H1 (cell line): ENCODE results near the gene HLF. TPM values are rescaled to one million over a fixed set of nuclear protein-coding genes. Genes with fewer than 3 reads are reported as not detected.

Experiments used
- CTCF ChIA-PET: fragments of 300-600 bp; sonication (Branson Sonifier 250); formaldehyde crosslinking; loops from one replicate; lab custom pipeline; 2021; ENCODE audit not compliant: partially characterized antibody; lab: Charles Lee
- POLR2A ChIA-PET: fragments of 300-600 bp; sonication (Branson Sonifier 250); formaldehyde crosslinking; loops from one replicate; lab custom pipeline; 2021; ENCODE audit warnings: inconsistent platforms; ENCODE audit not compliant: partially characterized antibody; lab: Charles Lee
- DNase-seq, 2 experiments: peaks; one replicate each; pipeline versions ENCODE4 v3.0.0 to v3.0.0-alpha.2; 2010 to 2022; ENCODE audit warnings: low spot score in 2 of 2, low read depth in 1 of 2, mixed read lengths in 1 of 2
- FAIRE-seq: peaks from 2 replicates; lab custom pipeline; 2011; peaks lifted over from hg19 to GRCh38; lab: Jason Lieb, UNC
- H2AFZ ChIP-seq: 2 replicates; pipeline ENCODE4 v1.8.1; 2012; ENCODE audit warnings: low read length, inconsistent platforms
- H2AK5ac ChIP-seq: 2 replicates; pipeline ENCODE4 v1.6.1; 2013; ENCODE audit warnings: low read depth, low read length
- H2BK120ac ChIP-seq: replicated peaks from 2 replicates; pipeline ENCODE3; 2013; ENCODE audit warnings: low read depth, low read length, inconsistent platforms
- H2BK12ac ChIP-seq: 2 replicates; pipeline ENCODE4 v1.6.1; 2013; ENCODE audit warnings: low read depth, low read length
- H2BK15ac ChIP-seq: 2 replicates; pipeline ENCODE4 v1.6.1; 2013; ENCODE audit warnings: low read length
- H2BK20ac ChIP-seq: 2 replicates; pipeline ENCODE4 v1.6.1; 2013; ENCODE audit warnings: low read length
- H2BK5ac ChIP-seq: 2 replicates; pipeline ENCODE4 v1.6.1; 2013; ENCODE audit warnings: low read depth, low read length
- H3K14ac ChIP-seq: 2 replicates; pipeline ENCODE4 v1.6.1; 2013; ENCODE audit warnings: inconsistent platforms; ENCODE audit not compliant: insufficient read length
- H3K18ac ChIP-seq: 2 replicates; pipeline ENCODE4 v1.6.1; 2013; ENCODE audit warnings: low read length; ENCODE audit errors: extremely low read depth
- H3K23ac ChIP-seq: 2 replicates; pipeline ENCODE4 v1.6.1; 2013; ENCODE audit warnings: inconsistent platforms; ENCODE audit not compliant: insufficient read length
- H3K23me2 ChIP-seq: 2 replicates; pipeline ENCODE4 v1.6.1; 2013; ENCODE audit warnings: low read depth, low read length
- H3K27ac ChIP-seq: 2 replicates; pipeline ENCODE4 v1.6.1; 2011; ENCODE audit warnings: low read depth, low read length, inconsistent platforms
- H3K27me3 ChIP-seq, 4 experiments: replicated peaks in 1 of 4; 1 replicate in 1 of 4; 2 replicates in 3 of 4; pipeline versions ENCODE4 v1.6.1 to v1.8.1; 2011 to 2013; ENCODE audit warnings: low read length in 3 of 4, mild to moderate bottlenecking in 3 of 4, inconsistent platforms in 2 of 4, mixed read lengths in 2 of 4, moderate library complexity in 1 of 4; ENCODE audit not compliant: control insufficient read depth in 3 of 4, insufficient read depth in 3 of 4; ENCODE audit errors: extremely low read depth in 1 of 4
- H3K36me3 ChIP-seq, 4 experiments: 2 replicates each; pipeline versions ENCODE4 v1.6.1 to v1.8.1; 2011 to 2013; ENCODE audit warnings: mild to moderate bottlenecking in 4 of 4, low read length in 3 of 4, moderate library complexity in 2 of 4, control low read depth in 1 of 4, inconsistent platforms in 1 of 4; ENCODE audit not compliant: insufficient read depth in 4 of 4, control insufficient read depth in 2 of 4
- H3K4ac ChIP-seq: replicated peaks from 2 replicates; pipeline ENCODE3; 2013; ENCODE audit warnings: low read length, low read depth, mixed read lengths, inconsistent platforms; ENCODE audit not compliant: insufficient read length
- H3K4me1 ChIP-seq, 4 experiments: replicated peaks in 1 of 4; 1 replicate in 1 of 4; 2 replicates in 3 of 4; pipeline versions ENCODE4 v1.6.1 to v1.8.1; 2011 to 2013; ENCODE audit warnings: low read length in 3 of 4, inconsistent platforms in 2 of 4, mixed read lengths in 1 of 4; ENCODE audit not compliant: insufficient read depth in 4 of 4, control insufficient read depth in 3 of 4
- H3K4me2 ChIP-seq, 2 experiments: 2 replicates each; pipeline versions ENCODE4 v1.6.1 to v1.8.1; 2011 to 2013; ENCODE audit warnings: low read depth in 2 of 2, low read length in 2 of 2, control low read depth in 1 of 2, inconsistent platforms in 1 of 2, mild to moderate bottlenecking in 1 of 2; ENCODE audit not compliant: insufficient read depth in 1 of 2
- H3K4me3 ChIP-seq, 4 experiments: fragments of 200-600, 300-600 bp in 1 of 4; sonication (generic), shearing (Covaris generic), sonication (Bioruptor Twin) in 1 of 4; 2 replicates each; pipeline versions ENCODE4 v1.5.1 to v1.8.1; 2011 to 2016; ENCODE audit warnings: low read length in 4 of 4, low read depth in 3 of 4, control low read depth in 2 of 4, inconsistent platforms in 2 of 4, mild to moderate bottlenecking in 2 of 4, mixed read lengths in 1 of 4, moderate library complexity in 1 of 4; ENCODE audit not compliant: insufficient read depth in 2 of 4; ENCODE audit errors: extremely low read depth in 1 of 4
- H3K56ac ChIP-seq: replicated peaks from 2 replicates; pipeline ENCODE3; 2013; ENCODE audit warnings: low read depth, mild to moderate bottlenecking, mixed read lengths, low read length, inconsistent platforms; ENCODE audit not compliant: insufficient read length
- H3K79me1 ChIP-seq: 2 replicates; pipeline ENCODE4 v1.6.1; 2013; ENCODE audit warnings: low read depth, low read length, control low read depth
- H3K79me2 ChIP-seq, 2 experiments: 2 replicates each; pipeline versions ENCODE4 v1.6.1 to v1.8.1; 2012 to 2013; ENCODE audit warnings: low read length in 2 of 2, mild to moderate bottlenecking in 2 of 2, inconsistent platforms in 1 of 2; ENCODE audit not compliant: insufficient read depth in 2 of 2, control insufficient read depth in 1 of 2
- H3K9ac ChIP-seq, 4 experiments: replicated peaks in 1 of 4; 1 replicate in 1 of 4; 2 replicates in 3 of 4; pipeline versions ENCODE4 v1.6.1 to v1.8.1; 2011 to 2013; ENCODE audit warnings: low read depth in 3 of 4, low read length in 3 of 4, control low read depth in 2 of 4, mild to moderate bottlenecking in 2 of 4, moderate library complexity in 2 of 4, inconsistent platforms in 1 of 4; ENCODE audit errors: extremely low read depth in 1 of 4
- H3K9me3 ChIP-seq, 2 experiments: 2 replicates each; pipeline versions ENCODE4 v1.6.1 to v1.8.1; 2012 to 2013; ENCODE audit warnings: mild to moderate bottlenecking in 2 of 2, moderate library complexity in 2 of 2, control low read depth in 1 of 2, inconsistent platforms in 1 of 2, low read depth in 1 of 2, low read length in 1 of 2, mixed read lengths in 1 of 2; ENCODE audit not compliant: insufficient read depth in 2 of 2
- H4K20me1 ChIP-seq, 2 experiments: replicated peaks in 1 of 2; 2 replicates each; pipeline versions ENCODE3 to v1.8.1; 2011 to 2013; ENCODE audit warnings: inconsistent platforms in 2 of 2, low read length in 2 of 2, mild to moderate bottlenecking in 1 of 2; ENCODE audit not compliant: insufficient read depth in 2 of 2, control insufficient read depth in 1 of 2
- H4K5ac ChIP-seq: 2 replicates; pipeline ENCODE4 v1.6.1; 2013; ENCODE audit warnings: low read length, low read depth, mixed read lengths, inconsistent platforms; ENCODE audit not compliant: insufficient read length
- H4K8ac ChIP-seq: 2 replicates; pipeline ENCODE4 v1.8.0; 2013; ENCODE audit warnings: mild to moderate bottlenecking, moderate library complexity, low read length, inconsistent platforms; ENCODE audit not compliant: insufficient read depth; ENCODE audit errors: extremely low read depth
- H4K91ac ChIP-seq: replicated peaks from 2 replicates; pipeline ENCODE3; 2013; ENCODE audit warnings: low read length, mixed read lengths, inconsistent platforms; ENCODE audit not compliant: insufficient read length
- CREB1 ChIP-seq: IDR thresholded peaks from 2 replicates; pipeline ENCODE4 v1.6.1; 2012; ENCODE audit warnings: inconsistent platforms
- GTF2F1 ChIP-seq: IDR thresholded peaks from 2 replicates; pipeline ENCODE4 v1.6.1; 2012; ENCODE audit warnings: low read depth, low read length, improper control_type of control experiment, borderline replicate concordance
- HDAC6 ChIP-seq: IDR thresholded peaks from one replicate; pipeline ENCODE4 v1.7.1; 2012; ENCODE audit warnings: low read depth, mild to moderate bottlenecking, inconsistent platforms, low read length, moderate library complexity
- JUN ChIP-seq: IDR thresholded peaks from 2 replicates; pipeline ENCODE4 v1.6.1; 2011; ENCODE audit warnings: low read depth, mild to moderate bottlenecking, improper control_type of control experiment, low read length
- KDM1A ChIP-seq: fragments of 200-600, 300-600 bp; sonication (generic); IDR thresholded peaks from 2 replicates; pipeline ENCODE4 v1.7.1; 2016; ENCODE audit warnings: mild to moderate bottlenecking, low read length, borderline replicate concordance
- SIN3A ChIP-seq, 2 experiments: IDR thresholded peaks in 1 of 2; conservative IDR thresholded peaks in 1 of 2; 2 replicates each; pipeline ENCODE4 v1.6.1; 2011 to 2012; ENCODE audit warnings: low read length in 2 of 2, improper control_type of control experiment in 1 of 2, low read depth in 1 of 2, mild to moderate bottlenecking in 1 of 2
- TBP ChIP-seq: IDR thresholded peaks from 2 replicates; pipeline ENCODE4 v1.6.1; 2011; ENCODE audit warnings: low read depth, low read length, improper control_type of control experiment
- TCF12 ChIP-seq: IDR thresholded peaks from 2 replicates; pipeline ENCODE4 v1.6.1; 2011; ENCODE audit warnings: low read depth, mild to moderate bottlenecking, low read length
- TEAD4 ChIP-seq: IDR thresholded peaks from 2 replicates; pipeline ENCODE4 v1.6.1; 2012; ENCODE audit warnings: low read depth, low read length, inconsistent platforms, mixed read lengths
- USF2 ChIP-seq: IDR thresholded peaks from 2 replicates; pipeline ENCODE4 v1.6.1; 2011; ENCODE audit warnings: low read length, improper control_type of control experiment
- WGBS, 2 experiments: shearing (Covaris generic) in 1 of 2; methylation state at CpG; one replicate each; pipeline versions ENCODE4 v1.1.6 to v1.1.7; 2013 to 2015; ENCODE audit warnings: low lambda C conversion rate in 2 of 2, mixed read lengths in 2 of 2, inconsistent platforms in 1 of 2, low coverage in 1 of 2, missing lambda C conversion rate in 1 of 2; ENCODE audit not compliant: insufficient replicate concordance in 2 of 2, insufficient coverage in 1 of 2, insufficient read length in 1 of 2; ENCODE audit errors: extremely low coverage in 1 of 2, missing lambda C conversion rate in 1 of 2; 5-methylcytosine and 5-hydroxymethylcytosine counted together
- polyA plus RNA-seq, 7 experiments: library from polyadenylated mRNA; depleted of rRNA in 3 of 7; stranded (reverse) in 5 of 7; unstranded in 2 of 7; fragments of >200 nt in 5 of 7; fragments of 200-250 nt in 2 of 7; gene quantifications; 1 replicate in 5 of 7; 2 replicates in 1 of 7; 4 replicates in 1 of 7; pipeline versions ENCODE4 v1.2.1 to v1.2.3, GENCODE V29; 2011 to 2013; ENCODE audit warnings: missing spikeins in 2 of 7, mixed read lengths in 2 of 7
- total RNA-seq: library from RNA; stranded (reverse); fragmentation: NEBNext Ultra II Directional; extraction: Animal tissue kit (Norgen Biotek cat#: 25700); gene quantifications from 2 replicates; pipeline ENCODE4 v1.2.1, GENCODE V29; 2021

The HLF gene
- total and polyA plus RNA-seq, 2 of the 8 experiments (the other 6 are each of a cell fraction or from before 2014, with no cell fraction given), result 0.39 to 0.60 TPM

GRCh38 chr17:55216888-55217287, 47.9 kb upstream of the HLF start:
- FAIRE-seq, result no peak
- Histone ChIP-seq H2BK12ac (no peak overlapping the region), H2BK15ac (no peak overlapping the region), H4K8ac (no peak overlapping the region), H3K27me3 (no peaks in the 10 kb centered on the region), H4K20me1 (no peaks in the 10 kb centered on the region), H2BK20ac (no peak overlapping the region), H3K4me1 (no peaks in the 10 kb centered on the region), H2BK120ac (no peak overlapping the region), H2BK5ac (no peak overlapping the region), H3K4me2 (no peak overlapping the region), H3K18ac (no peak overlapping the region), H3K4me3 (no peak overlapping the region), H3K14ac (no peak overlapping the region), H3K79me2 (no peaks in the 10 kb centered on the region), H4K5ac (no peak overlapping the region), H3K56ac (no peak overlapping the region), H3K23ac (no peak overlapping the region), H3K79me1 (no peaks in the 10 kb centered on the region), H3K36me3 (no peaks in the 10 kb centered on the region), H2AK5ac (no peak overlapping the region), H3K27ac (no peak overlapping the region), H3K4ac (no peak overlapping the region), H3K23me2 (no peaks in the 10 kb centered on the region), H2AFZ (no peak overlapping the region), H3K9me3 (no peaks in the 10 kb centered on the region), H3K9ac (no peak overlapping the region), H4K91ac (no peak overlapping the region)
- ChIA-PET POLR2A (no interaction called here), CTCF (no interaction called here)
- TF ChIP-seq KDM1A (no peak), GTF2F1 (no peak), TEAD4 (no peak), JUN (no peak), USF2 (no peak), CREB1 (no peak), SIN3A (conservative IDR thresholded peaks at IDR 0.05 in 1 of 2, IDR thresholded peaks at IDR 0.05 in 1 of 2; ENCODE audit: low read depth in 1 of 2, low read length in 2 of 2) (no peak), TCF12 (no peak), HDAC6 (no peak), TBP (no peak)
- 93% methylated on average over 3 of the region's 3 CpGs; no CpG with 5 or more reads in 1 of the 2 experiments for WGBS, 2 experiments
- no peak for DNase-seq
